GM21526 (cell line): ENCODE results near the gene AP2A2.

Experiments used
- ATAC-seq: cut with Tn5 transposase; IDR thresholded peaks from one replicate; pipeline ENCODE4 v1.9.1; 2021; ENCODE audit warnings: moderate library complexity; ENCODE audit not compliant: unreplicated experiment, low FRiP score

AP2A2 gene

DNA sequence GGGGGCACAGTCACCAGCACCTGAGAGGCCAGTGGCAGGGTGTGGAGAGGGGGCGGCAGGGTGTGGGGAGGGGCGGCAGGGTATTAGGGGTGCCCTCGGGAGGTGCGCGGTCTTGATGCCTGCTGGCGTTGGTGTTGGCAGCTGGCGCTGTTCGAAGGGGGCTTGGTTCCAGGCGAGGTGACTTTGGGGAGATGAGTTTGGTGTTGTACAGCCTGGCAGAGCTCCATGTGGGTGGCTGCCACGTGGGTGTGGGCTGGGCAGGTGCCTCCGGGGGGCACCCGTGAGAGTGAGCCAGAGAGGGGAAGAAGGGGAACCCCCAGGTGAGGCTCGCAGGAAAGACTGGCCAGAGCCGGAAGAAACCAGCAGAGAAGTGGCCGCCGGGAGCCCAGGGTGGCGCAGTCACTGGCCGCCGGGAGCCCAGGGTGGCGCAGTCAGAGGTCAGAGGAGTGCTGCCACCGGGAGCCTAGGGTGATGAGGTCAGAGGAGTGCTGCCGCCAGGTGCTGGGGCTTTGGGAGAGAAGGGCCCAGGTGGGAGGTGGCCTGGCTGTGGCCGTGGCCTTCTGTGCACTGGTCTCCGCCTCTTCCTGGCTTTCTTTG, 66.1 kb downstream of the AP2A2 start:
- no peak for ATAC-seq

DNA sequence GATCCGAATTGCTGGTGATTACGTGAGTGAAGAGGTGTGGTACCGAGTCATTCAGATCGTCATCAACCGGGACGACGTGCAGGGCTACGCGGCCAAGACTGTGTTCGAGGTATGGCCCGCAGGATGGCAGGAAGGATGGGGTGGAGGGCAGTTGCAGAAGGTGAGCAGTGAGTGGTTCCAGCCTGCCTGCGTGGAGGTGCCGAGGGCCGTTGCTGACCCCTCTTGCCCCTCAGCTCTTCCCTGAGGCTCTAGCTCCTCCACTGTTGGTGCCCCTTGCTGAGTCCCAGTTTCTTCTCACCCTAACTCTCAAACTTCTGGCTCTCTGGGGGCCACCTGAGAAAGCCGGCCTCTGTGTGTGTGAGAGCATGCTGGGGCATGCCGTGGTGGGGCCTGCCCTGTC, 66.9 kb downstream of the AP2A2 start:
- ATAC-seq = no peak

DNA sequence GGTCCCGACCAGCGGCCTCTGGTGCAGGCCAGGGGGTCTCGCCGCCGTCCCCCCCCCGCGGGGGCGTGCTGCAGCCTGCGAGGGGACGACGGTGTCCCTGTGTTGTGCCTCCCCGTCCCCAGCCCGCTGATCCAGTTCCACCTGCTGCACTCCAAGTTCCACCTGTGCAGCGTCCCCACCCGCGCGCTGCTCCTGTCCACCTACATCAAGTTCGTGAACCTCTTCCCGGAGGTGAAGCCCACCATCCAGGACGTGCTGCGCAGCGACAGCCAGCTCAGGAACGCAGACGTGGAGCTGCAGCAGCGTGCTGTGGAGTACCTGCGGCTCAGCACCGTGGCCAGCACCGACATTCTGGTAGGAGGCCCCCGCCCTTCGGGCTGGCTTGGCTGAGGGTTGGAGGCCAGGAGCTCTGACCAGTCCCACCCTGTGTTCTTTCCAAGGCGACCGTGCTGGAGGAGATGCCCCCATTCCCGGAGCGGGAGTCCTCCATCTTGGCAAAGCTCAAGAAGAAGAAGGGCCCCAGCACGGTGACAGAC, 68.0 kb downstream of the AP2A2 start:
- no peak for ATAC-seq

- no peak for ATAC-seq
Observed at GRCh38 chr11:995044-995751, 69.5 kb downstream of the AP2A2 start.

DNA sequence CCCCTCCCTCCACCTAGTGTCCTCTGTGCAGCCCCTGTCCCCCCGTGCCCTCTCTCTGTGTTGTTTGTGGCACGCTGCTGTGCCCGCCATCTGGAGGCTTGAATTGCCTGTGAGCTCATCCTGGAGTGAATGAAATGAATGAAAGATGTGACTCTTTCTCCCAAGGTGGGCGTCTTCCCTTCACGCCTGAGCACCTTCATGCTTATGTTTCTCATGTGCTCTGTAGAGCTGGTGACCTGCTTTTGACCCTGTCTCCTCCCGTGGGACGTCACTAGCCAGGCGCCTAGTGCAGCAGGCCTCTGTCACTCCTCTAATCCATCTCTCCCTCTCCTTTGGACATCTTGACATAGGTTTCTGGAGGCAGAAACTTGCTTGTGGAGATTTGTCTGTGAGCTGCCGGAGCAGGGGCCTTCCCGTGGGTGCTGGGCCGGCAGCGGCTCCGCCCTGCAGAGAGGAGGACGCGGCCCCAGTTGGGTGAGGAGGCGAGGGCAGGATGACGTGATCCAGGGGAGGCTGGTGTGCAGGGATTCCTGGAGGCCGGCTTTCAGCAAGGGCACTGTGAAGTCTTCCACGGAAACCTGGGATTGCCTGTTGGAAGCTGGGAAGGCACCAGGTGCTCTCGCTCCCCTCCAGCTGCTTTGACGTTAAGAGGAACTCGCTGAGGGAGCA, 70.2 kb downstream of the AP2A2 start:
- no peak for ATAC-seq

GRCh38 chr11:996681-997080, 71.0 kb downstream of the AP2A2 start:
- ATAC-seq = no peak

DNA sequence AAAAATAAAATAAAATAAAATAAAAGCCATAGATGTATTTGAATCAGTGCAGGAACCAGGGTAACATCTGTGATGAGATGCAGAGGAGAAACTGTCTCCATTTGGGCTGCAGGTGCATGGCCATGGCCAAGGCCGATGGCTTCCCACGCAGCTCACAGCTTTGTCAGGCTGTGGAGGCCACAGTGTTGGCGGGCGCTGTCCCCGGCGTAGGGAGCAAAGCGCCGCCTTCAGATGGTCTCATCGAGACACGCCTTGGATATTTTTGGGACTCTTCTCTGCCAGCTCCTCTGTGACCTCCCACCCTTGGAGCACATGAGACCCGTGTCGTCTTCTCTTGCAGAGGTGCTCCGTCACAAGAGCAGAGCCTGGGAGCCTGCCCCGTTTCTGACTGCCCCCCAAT, 72.2 kb downstream of the AP2A2 start:
- no peak for ATAC-seq

DNA sequence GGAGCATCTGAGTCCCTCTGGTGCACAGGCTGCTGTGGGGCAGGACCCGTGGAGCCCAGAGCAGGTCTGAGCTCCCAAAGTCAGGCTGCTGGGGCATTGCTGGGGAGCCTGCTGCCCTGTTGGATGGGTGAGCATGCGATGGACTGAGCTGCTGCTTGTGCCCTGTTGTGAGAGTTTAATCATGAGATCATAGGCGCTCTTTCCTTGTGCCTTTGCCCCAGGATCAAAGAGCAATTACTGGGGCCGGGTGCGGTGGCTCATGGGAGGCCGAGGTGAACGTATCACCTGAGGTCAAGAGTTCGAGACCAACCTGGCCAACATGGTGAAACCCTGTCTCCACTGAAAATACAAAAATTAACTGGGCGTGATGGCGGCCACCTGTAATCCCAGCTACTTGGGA, 73.3 kb downstream of the AP2A2 start:
- no peak for ATAC-seq

- no peak for ATAC-seq
Observed at GRCh38 chr11:1000357-1001278, 74.9 kb downstream of the AP2A2 start.

DNA sequence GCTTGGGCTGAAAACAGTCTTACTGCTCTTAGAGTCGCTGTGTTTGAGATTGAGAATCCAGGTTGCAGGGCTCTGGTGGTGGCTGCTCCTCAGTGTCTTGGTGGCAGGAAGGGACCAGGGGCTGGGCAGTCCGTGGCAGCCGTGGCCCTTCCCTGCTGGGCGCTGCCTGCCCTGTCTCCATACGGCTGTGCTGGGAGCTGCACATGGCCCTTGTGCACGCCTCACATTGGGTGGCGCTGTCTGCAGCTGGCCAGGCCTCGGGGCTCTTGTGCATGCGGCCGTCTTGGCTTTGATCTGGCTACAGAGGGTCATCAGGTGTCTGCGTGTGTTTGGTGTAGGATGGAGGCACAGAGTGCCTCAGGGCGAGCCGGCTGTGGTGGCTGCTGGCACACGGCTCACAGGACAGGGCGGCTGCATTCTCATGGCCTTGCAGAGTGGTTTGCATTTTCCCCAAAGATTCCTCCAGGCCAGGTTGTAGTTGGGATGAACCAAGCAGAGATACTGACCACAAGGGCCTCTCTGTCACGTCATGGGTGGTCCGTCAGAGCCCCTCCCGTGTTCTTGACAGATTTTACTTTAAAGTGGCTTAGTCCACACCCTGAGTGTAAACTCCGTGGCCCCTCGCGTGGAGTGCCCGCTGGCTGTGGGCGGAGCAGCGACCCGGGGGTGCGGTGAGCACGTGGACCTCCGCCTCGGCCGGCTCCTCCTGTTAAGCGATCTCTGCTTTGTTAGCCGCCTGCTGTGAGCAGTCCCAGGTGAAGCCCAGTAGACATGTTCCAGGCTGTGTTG, 76.1 kb downstream of the AP2A2 start:
- no peak for ATAC-seq

DNA sequence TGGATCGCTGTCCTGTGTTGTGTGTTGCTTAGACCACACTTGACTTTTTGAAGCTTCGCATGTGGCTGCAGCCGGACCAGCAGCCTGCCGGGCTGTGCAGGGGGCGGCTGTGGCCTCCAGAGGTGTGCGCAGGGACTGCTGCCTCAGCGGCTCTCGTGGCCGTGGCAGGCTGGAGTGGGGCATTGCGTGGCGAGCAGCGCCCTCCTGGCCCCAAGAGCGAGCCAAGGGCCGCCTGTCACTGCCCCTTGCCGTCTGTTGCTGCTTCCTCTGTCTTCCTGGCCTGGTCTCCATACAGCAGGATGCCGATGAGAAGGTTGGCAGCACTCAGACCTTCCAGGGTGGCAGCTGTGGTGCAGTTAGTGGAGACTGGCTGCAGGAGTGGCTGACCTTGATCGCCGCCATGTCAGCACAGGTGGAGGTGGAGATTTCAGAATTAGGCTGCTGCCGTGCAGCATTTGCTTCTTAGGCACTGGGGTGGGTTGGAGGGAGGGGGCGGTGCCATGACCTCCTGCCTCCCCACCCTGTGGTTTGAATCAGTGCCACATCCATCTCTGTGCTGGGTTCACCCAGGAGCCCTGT, 76.8 kb downstream of the AP2A2 start:
- no peak for ATAC-seq

DNA sequence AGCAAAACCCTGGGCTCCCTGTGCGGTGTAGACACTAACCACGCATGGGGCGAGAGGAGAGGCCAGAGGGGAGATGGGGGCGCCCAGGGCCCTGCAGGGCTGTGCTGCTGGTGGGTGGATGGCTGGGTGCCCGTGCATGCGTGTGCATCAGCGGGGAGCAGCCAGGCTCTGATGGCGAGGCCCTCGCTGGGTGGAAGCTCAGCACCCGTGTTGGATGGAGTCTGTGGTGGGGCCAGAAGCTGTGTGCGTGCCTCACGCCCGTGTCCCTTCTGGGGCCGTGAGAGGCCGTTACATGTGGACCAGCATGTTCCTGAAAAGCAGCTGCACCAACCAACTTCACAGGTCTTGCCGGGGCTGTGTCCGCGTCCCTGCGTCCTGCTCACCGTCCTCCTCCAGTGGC, 77.5 kb downstream of the AP2A2 start:
- no peak for ATAC-seq

DNA sequence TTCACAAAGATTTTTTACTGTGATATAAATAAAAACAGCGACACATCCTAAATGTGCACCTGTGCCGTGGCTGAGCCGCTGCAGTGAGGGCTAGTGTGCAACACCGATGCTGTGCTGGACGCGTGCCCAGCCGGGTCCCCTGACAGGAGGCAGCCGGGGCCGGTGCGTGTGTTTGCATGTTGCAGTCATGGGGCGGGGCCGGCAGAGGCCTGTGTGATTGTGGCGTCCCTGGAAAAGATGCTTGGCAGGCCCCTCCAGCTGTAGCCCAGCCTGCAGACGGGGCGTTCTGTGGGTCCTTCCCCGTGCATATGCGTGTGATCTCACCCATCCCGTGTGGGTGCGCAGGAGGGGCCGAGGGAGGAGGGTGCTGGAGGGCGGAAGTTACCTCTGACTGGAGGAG, 80.3 kb downstream of the AP2A2 start:
- ATAC-seq = no peak

- no peak for ATAC-seq
Observed at GRCh38 chr11:1006762-1007161, 81.1 kb downstream of the AP2A2 start.

- no peak for ATAC-seq
Observed at GRCh38 chr11:1007279-1007678, 81.6 kb downstream of the AP2A2 start.

DNA sequence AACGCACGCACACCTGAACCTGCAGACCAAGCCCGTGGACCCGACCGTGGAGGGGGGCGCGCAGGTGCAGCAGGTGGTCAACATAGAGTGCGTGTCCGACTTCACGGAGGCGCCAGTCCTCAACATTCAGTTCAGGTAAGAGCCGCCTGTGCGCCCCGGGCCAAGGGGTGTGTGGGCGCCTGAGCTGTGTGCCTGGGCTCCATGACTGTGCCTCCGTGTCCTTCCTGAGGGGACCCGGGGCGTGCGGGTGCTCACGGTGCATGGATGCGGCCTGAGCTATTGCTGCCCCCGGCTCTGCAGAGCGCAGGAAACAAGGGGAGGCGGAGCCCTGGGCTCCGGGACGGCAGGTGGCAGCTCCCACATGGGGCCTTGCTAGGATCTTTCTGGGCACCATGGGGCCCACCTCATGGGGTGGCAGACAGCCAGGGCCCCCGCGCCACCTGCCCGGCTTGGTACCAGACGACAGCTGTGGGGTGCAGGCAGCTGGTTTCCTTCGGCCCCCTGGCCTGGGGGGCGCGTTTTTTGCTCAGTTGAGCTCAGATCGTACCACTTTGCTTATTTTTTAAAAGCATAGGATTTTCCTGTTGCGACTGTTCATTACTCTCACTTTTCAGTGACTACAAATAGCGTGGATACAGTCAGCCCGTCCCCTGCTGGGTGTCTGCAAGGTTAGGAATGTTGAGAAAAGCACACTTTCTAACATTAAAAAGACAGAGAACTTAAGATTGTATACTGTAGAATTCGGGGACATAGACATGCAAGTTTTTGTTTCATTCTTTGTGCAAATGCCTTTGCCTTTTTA, 82.5 kb downstream of the AP2A2 start:
- ATAC-seq = no peak

DNA sequence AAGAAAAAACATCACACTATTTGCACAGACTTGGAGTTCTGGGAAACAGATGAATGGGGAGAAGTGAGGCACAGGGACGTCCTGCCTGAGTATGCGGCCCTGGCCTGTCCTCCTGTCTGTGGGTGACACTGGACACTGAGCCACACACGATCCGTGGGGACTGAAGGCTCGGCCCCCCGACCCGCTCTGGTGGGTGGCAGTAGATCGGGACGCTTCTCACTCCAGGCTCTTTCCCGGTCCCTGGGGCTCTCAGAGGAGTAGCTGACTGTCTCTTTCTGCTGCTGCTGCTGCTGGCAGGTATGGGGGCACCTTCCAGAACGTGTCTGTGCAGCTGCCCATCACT, 83.1 kb downstream of the AP2A2 start:
- no peak for ATAC-seq

DNA sequence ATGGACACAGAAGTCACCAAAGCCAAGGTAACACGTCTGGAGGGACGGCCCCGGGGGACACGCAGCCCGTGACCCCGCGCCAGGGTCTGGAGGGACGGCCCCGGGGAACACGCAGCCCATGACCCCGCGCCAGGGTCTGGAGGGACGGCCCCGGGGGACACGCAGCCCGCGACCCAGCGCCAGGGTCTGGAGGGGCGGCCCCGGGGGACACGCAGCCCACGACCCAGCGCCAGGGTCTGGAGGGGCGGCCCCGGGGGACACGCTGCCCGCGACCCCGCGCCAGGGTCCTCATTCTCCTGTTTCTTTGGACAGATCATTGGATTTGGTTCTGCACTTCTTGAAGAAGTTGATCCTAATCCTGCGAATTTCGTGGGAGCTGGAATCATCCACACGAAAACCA, 83.7 kb downstream of the AP2A2 start:
- no peak for ATAC-seq

DNA sequence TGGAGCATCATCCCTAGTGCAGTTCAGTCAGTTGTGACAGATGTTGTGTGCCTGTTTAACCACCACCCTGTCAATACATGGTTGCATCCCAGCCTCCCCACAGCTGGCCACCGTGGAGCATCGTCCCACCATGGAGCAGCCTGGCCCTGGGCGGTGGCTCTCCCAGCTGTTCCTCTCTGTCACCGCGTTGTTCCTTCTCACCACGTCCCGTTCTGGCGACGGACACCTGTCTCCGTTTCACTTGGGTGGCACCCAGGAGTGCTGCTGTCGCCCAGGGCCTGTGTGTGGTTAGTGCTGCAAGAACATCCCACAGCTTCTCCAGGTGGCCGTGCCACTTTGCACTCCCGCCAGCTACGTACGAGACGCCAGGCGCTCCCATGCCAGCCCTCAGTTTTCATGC, 84.3 kb downstream of the AP2A2 start:
- ATAC-seq = no peak
